ENCODE results near the gene SCAF4. TPM values are rescaled to one million over a fixed set of nuclear protein-coding genes. Genes with fewer than 3 reads are reported as not detected.
"Not testable (repeated sequence)": the region's sequence is repeated elsewhere in the genome, so short reads cannot be mapped to it uniquely, and the experiment has no call there.

Gene SCAF4
- total RNA-seq, 1 donor from 2014 or later: 32.7 TPM

- Histone ChIP-seq H3K9me3 (no peaks in the 10 kb centered on the region), H3K27me3 (no peaks in the 10 kb centered on the region), H3K4me3 (no peak overlapping the region), H3K4me1 (peaks cover 8% of the 10 kb centered on the region), H3K27ac (no peak overlapping the region), H3K36me3 (peaks cover 78% of the 10 kb centered on the region)
- DNase-seq (no peak), ATAC-seq (no peak)
- no peak for TF ChIP-seq CTCF (IDR thresholded peaks at IDR 0.05)
- intact Hi-C loops (cut with DNase I): no loop called here
These were observed 64.3 kb downstream of the SCAF4 start for GRCh38 chr21:31667639-31668038.

- intact Hi-C loops (cut with DNase I): no loop called here
- DNase-seq: no peak
These were observed 64.8 kb downstream of the SCAF4 start for GRCh38 chr21:31667132-31667531.

GRCh38 chr21:31666445-31667010 is 65.4 kb downstream of the SCAF4 start:
- Histone ChIP-seq H3K4me3 (no peak overlapping the region), H3K36me3 (peaks cover 70% of the 10 kb centered on the region), H3K9me3 (no peaks in the 10 kb centered on the region), H3K27ac (no peak overlapping the region), H3K27me3 (no peaks in the 10 kb centered on the region), H3K4me1 (peaks cover 13% of the 10 kb centered on the region)
- ATAC-seq (no peak), DNase-seq (no peak)
- no peak for TF ChIP-seq CTCF (IDR thresholded peaks at IDR 0.05)
- intact Hi-C loops (cut with DNase I): no loop called here

More at GRCh38 chr21:31667132-31667531, 64.8 kb downstream of the SCAF4 start:
- peaks cover 76% of the 10 kb centered on the region for H3K36me3 ChIP-seq
- H3K27me3 ChIP-seq: no peaks in the 10 kb centered on the region
- H3K4me1 ChIP-seq: peaks cover 8% of the 10 kb centered on the region
- no peaks in the 10 kb centered on the region for H3K9me3 ChIP-seq
- no peak for TF ChIP-seq CTCF (IDR thresholded peaks at IDR 0.05)
- no peak overlapping the region for H3K27ac ChIP-seq
- H3K4me3 ChIP-seq: no peak overlapping the region
- ATAC-seq: no peak

GRCh38 chr21:31665869-31666268 is 66.0 kb downstream of the SCAF4 start:
- H3K4me3 ChIP-seq; intact Hi-C loops (cut with DNase I); H3K27me3 ChIP-seq; DNase-seq; H3K27ac ChIP-seq; ATAC-seq; H3K9me3 ChIP-seq: not testable (repeated sequence)
- Histone ChIP-seq H3K4me1 (peaks cover 20% of the 10 kb centered on the region), H3K36me3 (peaks cover 65% of the 10 kb centered on the region)

GRCh38 chr21:31665397-31665796 is 66.5 kb downstream of the SCAF4 start:
- no peak for DNase-seq
- Histone ChIP-seq H3K4me1 (peaks cover 24% of the 10 kb centered on the region), H3K36me3 (peaks cover 65% of the 10 kb centered on the region), H3K27me3 (no peaks in the 10 kb centered on the region), H3K4me3 (no peak overlapping the region), H3K9me3 (no peaks in the 10 kb centered on the region), H3K27ac (no peak overlapping the region)
- intact Hi-C loops (cut with DNase I): no loop called here
- peak; percentile 43 for ATAC-seq
- TF ChIP-seq CTCF (IDR thresholded peaks at IDR 0.05): no peak

- Histone ChIP-seq H3K9me3 (no peaks in the 10 kb centered on the region), H3K4me1 (peaks cover 25% of the 10 kb centered on the region), H3K4me3 (no peak overlapping the region), H3K27me3 (no peaks in the 10 kb centered on the region), H3K27ac (no peak overlapping the region), H3K36me3 (peaks cover 48% of the 10 kb centered on the region)
- intact Hi-C loops (cut with DNase I): no loop called here
- no peak for ATAC-seq
- no peak for DNase-seq
- no peak for TF ChIP-seq CTCF (IDR thresholded peaks at IDR 0.05)
These were observed 68.2 kb downstream of the SCAF4 start for GRCh38 chr21:31663584-31664249.

Data from upper lobe of right lung (tissue), 1 donor.